GM12878 (cell line): ENCODE data around the gene MRPL39.

Experiments
- BACH1 ChIP-seq: fragments of 450-650 bp; IDR thresholded peaks from 2 replicates; pipeline ENCODE4 v1.6.1; 2017; ENCODE audit warnings: mild to moderate bottlenecking, borderline replicate concordance
- CTCF ChIP-seq, 3 experiments: IDR thresholded peaks in 2 of 3; conservative IDR thresholded peaks in 1 of 3; 2 replicates each; pipeline ENCODE4 v1.5.1; 2011; ENCODE audit warnings: low read depth in 3 of 3, low read length in 3 of 3, mild to moderate bottlenecking in 3 of 3, control low read depth in 2 of 3, moderate library complexity in 2 of 3, inconsistent platforms in 1 of 3, mixed read lengths in 1 of 3; ENCODE audit not compliant: control insufficient read depth in 2 of 3, insufficient read depth in 1 of 3; ENCODE audit errors: extremely low read depth in 1 of 3
- EP300 ChIP-seq, 2 experiments: fragments of 150-350 bp in 1 of 2; IDR thresholded peaks; 2 replicates each; pipeline ENCODE4 v1.6.1; 2011 to 2012; ENCODE audit warnings: low read depth in 2 of 2, low read length in 2 of 2, borderline replicate concordance in 1 of 2, improper control_type of control experiment in 1 of 2, inconsistent platforms in 1 of 2; ENCODE audit not compliant: control insufficient read depth in 1 of 2
- PRDM15 ChIP-seq: fragments of 450-650 bp; formaldehyde crosslinking; IDR thresholded peaks from 2 replicates; pipeline ENCODE4 v1.4.0; 2020; ENCODE audit warnings: mild to moderate bottlenecking, moderate library complexity
- TAF1 ChIP-seq: IDR thresholded peaks from 2 replicates; pipeline ENCODE4 v1.6.1; 2011; ENCODE audit warnings: mild to moderate bottlenecking, low read depth, low read length, borderline replicate concordance

GRCh38 chr21:25643486-25643885, 36.2 kb upstream of the MRPL39 start:
- TF ChIP-seq CTCF (IDR thresholded peaks at IDR 0.05 in 2 of 3, conservative IDR thresholded peaks at IDR 0.05 in 1 of 3; ENCODE audit: control insufficient read depth in 2 of 3, extremely low read depth in 1 of 3, insufficient read depth in 1 of 3, low read depth in 3 of 3, low read length in 3 of 3) (no peak), TAF1 (no peak), EP300 (IDR thresholded peaks at IDR 0.05; ENCODE audit: borderline replicate concordance in 1 of 2, control insufficient read depth in 1 of 2, low read depth in 2 of 2, low read length in 2 of 2) (no peak), PRDM15 (CRISPR knock-in tag) (no peak), BACH1 (no peak)
